ENCODE measurements around the gene ZNF500.
A peak's percentile ranks its signal among the peaks of the same experiment; 100 is the strongest.
"Not testable (repeated sequence)": the region's sequence is repeated elsewhere in the genome, so short reads cannot be mapped to it uniquely, and the experiment has no call there.

The ZNF500 gene

GRCh38 chr16:4738370-4738769, 28.6 kb downstream of the ZNF500 start:
- not testable (repeated sequence) for DNase-seq

- no peak for DNase-seq
These were observed 29.4 kb downstream of the ZNF500 start for GRCh38 chr16:4737545-4737944.

- no peak for DNase-seq
These were observed 30.4 kb downstream of the ZNF500 start for GRCh38 chr16:4736546-4736945.

- peak; percentile 94 for DNase-seq
These were observed 32.0 kb downstream of the ZNF500 start for GRCh38 chr16:4734730-4735535.

- DNase-seq = peak; percentile 86
These were observed 32.8 kb downstream of the ZNF500 start, which contains the start of the genes ANKS3 and DNAAF8 for GRCh38 chr16:4734063-4734729. ANKS3 (minus strand) TSS chr16:4734271; CDS start chr16:4730149, 4,122 bp downstream. DNAAF8 (plus strand) TSS chr16:4734537; CDS start chr16:4736515, 1,978 bp downstream.

GRCh38 chr16:4733747-4734062, 33.3 kb downstream of the ZNF500 start:
- peak; percentile 6 for DNase-seq

- DNase-seq = no peak
These were observed 33.7 kb downstream of the ZNF500 start for GRCh38 chr16:4733211-4733742.

- DNase-seq = no peak
These were observed 37.1 kb downstream of the ZNF500 start for GRCh38 chr16:4729876-4730275.

DNA sequence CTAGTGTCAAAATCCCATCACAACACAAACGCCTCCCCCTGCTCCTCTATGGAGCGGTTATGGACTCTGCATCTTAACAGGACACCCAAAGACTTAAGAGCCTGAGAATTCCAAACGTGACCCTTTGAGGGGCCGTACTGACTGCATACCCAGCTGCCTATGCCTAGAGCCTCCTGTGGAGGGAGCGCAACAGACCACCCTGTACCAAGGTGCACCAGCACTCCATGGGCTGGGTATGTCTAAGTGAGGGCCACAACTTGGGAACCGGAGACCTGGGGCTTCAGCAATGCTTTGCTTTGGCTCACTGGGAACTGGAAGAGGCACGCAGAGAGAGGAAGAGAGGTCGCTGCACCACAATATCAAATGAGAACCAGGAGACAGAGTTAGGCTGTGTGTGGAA, 38.3 kb downstream of the ZNF500 start:
- DNase-seq = no peak

GRCh38 chr16:4726616-4727015, 40.3 kb downstream of the ZNF500 start:
- DNase-seq = no peak

- DNase-seq = no peak
These were observed 42.2 kb downstream of the ZNF500 start for GRCh38 chr16:4724661-4725270.

GRCh38 chr16:4723071-4723767, 43.7 kb downstream of the ZNF500 start:
- no peak for DNase-seq

- DNase-seq = no peak
These were observed 48.5 kb downstream of the ZNF500 start for GRCh38 chr16:4718466-4718865.

- DNase-seq = no peak
These were observed 52.0 kb downstream of the ZNF500 start for GRCh38 chr16:4714996-4715395.

- no peak for DNase-seq
These were observed 53.1 kb downstream of the ZNF500 start for GRCh38 chr16:4713663-4714501.

GRCh38 chr16:4709481-4709880, 57.5 kb downstream of the ZNF500 start:
- DNase-seq = no peak

GRCh38 chr16:4706871-4707270, 60.1 kb downstream of the ZNF500 start:
- no peak for DNase-seq

- no peak for DNase-seq
These were observed 62.0 kb downstream of the ZNF500 start for GRCh38 chr16:4704913-4705312.

DNA sequence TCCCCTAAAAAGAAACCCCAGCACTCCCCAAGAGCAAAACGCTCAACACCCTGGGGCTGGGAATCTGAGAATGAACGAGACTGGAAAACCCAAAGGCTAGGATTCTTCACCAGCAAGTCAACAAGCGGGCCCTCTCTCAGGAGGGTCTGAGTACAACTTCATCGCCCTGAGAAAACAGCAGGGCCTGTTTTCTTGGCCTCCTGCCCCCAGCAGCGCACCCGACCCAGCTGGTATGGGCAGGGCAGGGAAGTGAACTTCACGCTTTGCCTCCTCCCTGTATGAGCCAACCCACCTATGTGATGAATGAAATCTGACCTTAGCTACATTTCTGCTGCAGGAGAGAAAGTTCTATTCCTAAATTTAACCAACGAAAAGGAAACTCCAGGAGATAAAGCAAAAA, 62.5 kb downstream of the ZNF500 start:
- no peak for DNase-seq

DNA sequence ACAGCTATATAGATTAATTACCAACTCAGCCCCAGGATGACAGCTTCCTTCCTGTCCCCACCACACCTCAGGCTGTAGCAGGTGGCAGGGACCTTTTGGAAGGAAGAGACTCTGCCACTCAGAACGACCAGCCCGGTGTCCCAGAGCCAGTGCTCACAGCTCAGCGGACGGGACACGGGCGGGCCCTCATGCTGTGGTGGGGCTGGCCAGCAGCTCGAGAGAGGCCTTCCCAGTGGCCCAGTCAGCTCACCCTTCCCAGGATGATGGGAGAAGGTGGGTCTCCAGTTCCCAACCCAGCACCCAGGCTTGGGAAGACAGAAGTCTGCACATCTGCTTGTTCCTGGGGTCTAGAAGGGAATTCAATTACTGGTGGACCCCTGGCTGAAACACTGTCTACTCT, 63.1 kb downstream of the ZNF500 start:
- no peak for DNase-seq

GRCh38 chr16:4702466-4702808, 64.5 kb downstream of the ZNF500 start:
- DNase-seq = no peak

- no peak for DNase-seq
These were observed 65.0 kb downstream of the ZNF500 start for GRCh38 chr16:4701791-4702465.
